GM18861 (cell line): ENCODE results near the gene ATP9A.

Experiments used
- ATAC-seq: cut with Tn5 transposase; IDR thresholded peaks from one replicate; pipeline ENCODE4 v1.9.1; 2021; ENCODE audit not compliant: unreplicated experiment

The ATP9A gene

GRCh38 chr20:51608061-51608460, 160.1 kb downstream of the ATP9A start:
- ATAC-seq = no peak

GRCh38 chr20:51607170-51607569, 161.0 kb downstream of the ATP9A start:
- no peak for ATAC-seq

- no peak for ATAC-seq
These were observed 163.3 kb downstream of the ATP9A start for GRCh38 chr20:51604851-51605250.

GRCh38 chr20:51602131-51602530, 166.1 kb downstream of the ATP9A start:
- no peak for ATAC-seq

GRCh38 chr20:51600950-51601349, 167.2 kb downstream of the ATP9A start:
- no peak for ATAC-seq

- no peak for ATAC-seq
These were observed 168.2 kb downstream of the ATP9A start for GRCh38 chr20:51600016-51600420.

- ATAC-seq = no peak
These were observed 169.6 kb downstream of the ATP9A start for GRCh38 chr20:51598556-51598955.

GRCh38 chr20:51597389-51598231, 170.6 kb downstream of the ATP9A start:
- no peak for ATAC-seq

GRCh38 chr20:51596668-51597388, 171.4 kb downstream of the ATP9A start:
- ATAC-seq = no peak

- no peak for ATAC-seq
These were observed 172.4 kb downstream of the ATP9A start for GRCh38 chr20:51595744-51596143.

- ATAC-seq = peak; percentile 88
These were observed 173.1 kb downstream of the ATP9A start for GRCh38 chr20:51595058-51595532.

- ATAC-seq = no peak
These were observed 173.7 kb downstream of the ATP9A start for GRCh38 chr20:51594236-51595057.

- ATAC-seq = no peak
These were observed 174.6 kb downstream of the ATP9A start for GRCh38 chr20:51593584-51593983.

- no peak for ATAC-seq
These were observed 175.6 kb downstream of the ATP9A start for GRCh38 chr20:51592564-51592963.

GRCh38 chr20:51591871-51592270, 176.3 kb downstream of the ATP9A start:
- no peak for ATAC-seq

GRCh38 chr20:51588762-51589161, 179.4 kb downstream of the ATP9A start:
- no peak for ATAC-seq

GRCh38 chr20:51587145-51587544, 181.0 kb downstream of the ATP9A start:
- no peak for ATAC-seq

- no peak for ATAC-seq
These were observed 182.2 kb downstream of the ATP9A start for GRCh38 chr20:51586005-51586440.

GRCh38 chr20:51585148-51585547, 183.0 kb downstream of the ATP9A start:
- ATAC-seq = no peak

- ATAC-seq = no peak
These were observed 183.5 kb downstream of the ATP9A start for GRCh38 chr20:51584737-51585136.

- no peak for ATAC-seq
These were observed 184.1 kb downstream of the ATP9A start for GRCh38 chr20:51584116-51584515.
